RWPE2 (cell line): ENCODE results near the gene GPR45.

Experiments
- ATAC-seq: fragments of 200-7000 bp; cut with Tn5 transposase; 3 replicates; pipeline ENCODE4 v1.9.1; 2021; ENCODE audit warnings: low read depth
- DNase-seq: peaks from one replicate; pipeline ENCODE4 v3.0.0-alpha.2; 2020; ENCODE audit warnings: low spot score
- H3K27ac ChIP-seq: fragments of 450-650 bp; 2 replicates; pipeline ENCODE4 v1.5.1; 2017; ENCODE audit warnings: mild to moderate bottlenecking; ENCODE audit not compliant: poor library complexity, severe bottlenecking
- H3K27me3 ChIP-seq: fragments of 250-450 bp; sonication (Bioruptor Pico); 2 replicates; pipeline ENCODE4 v1.5.1; 2021; ENCODE audit warnings: mild to moderate bottlenecking, moderate library complexity; ENCODE audit not compliant: insufficient read depth, poor library complexity, severe bottlenecking
- H3K36me3 ChIP-seq: fragments of 250-450 bp; sonication (Bioruptor Pico); 2 replicates; pipeline ENCODE4 v1.5.1; 2020; ENCODE audit warnings: low read depth, mild to moderate bottlenecking, moderate library complexity
- H3K4me1 ChIP-seq: fragments of 250-450 bp; sonication (Bioruptor Pico); 2 replicates; pipeline ENCODE4 v1.5.1; 2021; ENCODE audit warnings: mild to moderate bottlenecking, moderate library complexity; ENCODE audit not compliant: insufficient read depth, poor library complexity, severe bottlenecking
- H3K4me3 ChIP-seq: fragments of 250-450 bp; sonication (Bioruptor Pico); 2 replicates; pipeline ENCODE4 v1.5.1; 2021; ENCODE audit warnings: mild to moderate bottlenecking, moderate library complexity; ENCODE audit not compliant: severe bottlenecking
- H3K9me3 ChIP-seq: fragments of 250-450 bp; sonication (Bioruptor Pico); 2 replicates; pipeline ENCODE4 v1.5.1; 2021; ENCODE audit warnings: mild to moderate bottlenecking, moderate library complexity; ENCODE audit not compliant: severe bottlenecking
- CTCF ChIP-seq: fragments of 450-650 bp; IDR thresholded peaks from one replicate; pipeline ENCODE4 v1.5.1; 2017; ENCODE audit warnings: mild to moderate bottlenecking, moderate library complexity; ENCODE audit not compliant: poor library complexity, severe bottlenecking

Gene GPR45

DNA sequence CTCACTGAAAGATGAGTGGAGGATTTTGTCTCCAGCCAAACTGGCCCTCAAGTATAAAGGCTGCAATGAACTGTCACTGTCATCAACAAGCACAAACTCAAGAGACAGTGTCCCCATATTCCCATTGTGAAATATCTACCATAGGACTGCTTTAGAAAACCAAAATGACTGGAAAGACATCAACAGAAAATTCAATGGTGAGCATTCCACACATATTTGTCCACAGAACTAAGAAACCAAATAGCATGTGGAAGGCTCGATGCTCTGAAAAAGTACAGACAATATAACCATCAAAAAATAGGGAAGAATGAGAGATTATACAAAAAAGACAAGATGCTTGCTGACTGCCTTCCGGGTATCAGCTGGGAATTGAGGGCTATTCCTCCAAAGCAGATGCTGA, 50.4 kb downstream of the GPR45 start:
- Histone ChIP-seq H3K27ac (no peak overlapping the region), H3K4me1 (no peaks in the 10 kb centered on the region), H3K4me3 (no peak overlapping the region), H3K36me3 (peaks cover 60% of the 10 kb centered on the region), H3K27me3 (no peaks in the 10 kb centered on the region), H3K9me3 (no peaks in the 10 kb centered on the region)
- DNase-seq = no peak
- ATAC-seq = no peak
- no peak for TF ChIP-seq CTCF
